ENCODE measurements around the gene UGT2A1.

GRCh38 chr4:69649207-69649606 is 3.8 kb downstream of the UGT2A1 start:
- TF ChIP-seq POLR2A (IDR thresholded peaks at IDR 0.05; ENCODE audit: low read length) (no peak), CTCF (IDR thresholded peaks at IDR 0.05) (no peak), ZSCAN20 (CRISPR knock-in tag; IDR thresholded peaks at IDR 0.05) (no peak), MAFK (IDR thresholded peaks at IDR 0.05; ENCODE audit: partially characterized antibody) (no peak), NR3C1 (IDR thresholded peaks at IDR 0.05) (no peak), EP300 (IDR thresholded peaks at IDR 0.05) (no peak), CBX2 (IDR thresholded peaks at IDR 0.05; ENCODE audit: borderline replicate concordance, low read depth) (no peak), HOXB13 (CRISPR knock-in tag; IDR thresholded peaks at IDR 0.05; ENCODE audit: low read depth) (no peak), JUN (IDR thresholded peaks at IDR 0.05) (no peak), SMC3 (IDR thresholded peaks at IDR 0.05) (no peak), ESRRA (IDR thresholded peaks at IDR 0.05; ENCODE audit: borderline replicate concordance, low read length) (no peak), MAZ (IDR thresholded peaks at IDR 0.05; ENCODE audit: borderline replicate concordance, low read depth, low read length) (no peak)
